Effector memory CD8-positive, alpha-beta T cell (primary cell): ENCODE results near the gene GNS.
"Not testable (repeated sequence)": the region's sequence is repeated elsewhere in the genome, so short reads cannot be mapped to it uniquely, and the experiment has no call there.

ENCODE experiments used
- ATAC-seq: fragments of 150-1000 bp; cut with Tn5 transposase; replicated peaks from 2 replicates; pipeline ENCODE4 v1.10.0; 2021; ENCODE audit warnings: mild to moderate bottlenecking, moderate library complexity
- DNase-seq, 3 experiments: peaks; one replicate each; pipeline ENCODE4 v3.0.0; 2021
- H3K27ac Mint-ChIP-seq, 2 donors: one replicate each; pipeline ENCODE4 v1.8.0; 2022; ENCODE audit warnings: mild to moderate bottlenecking in 2 of 2, mixed read lengths in 2 of 2, moderate library complexity in 2 of 2
- H3K27me3 Mint-ChIP-seq, 2 donors: one replicate each; pipeline ENCODE4 v1.8.0; 2022; ENCODE audit warnings: mixed read lengths in 2 of 2
- H3K36me3 Mint-ChIP-seq: one replicate; pipeline ENCODE4 v1.8.0; 2022; ENCODE audit warnings: mild to moderate bottlenecking, moderate library complexity, mixed read lengths; ENCODE audit not compliant: insufficient read depth
- H3K4me1 Mint-ChIP-seq, 2 donors: one replicate each; pipeline ENCODE4 v1.8.0; 2022; ENCODE audit warnings: low read depth in 2 of 2, mixed read lengths in 2 of 2
- H3K4me3 Mint-ChIP-seq, 2 donors: one replicate each; pipeline ENCODE4 v1.8.0; 2022; ENCODE audit warnings: mild to moderate bottlenecking in 2 of 2, mixed read lengths in 2 of 2, moderate library complexity in 2 of 2
- H3K9me3 Mint-ChIP-seq, 2 donors: one replicate each; pipeline ENCODE4 v1.8.0; 2022; ENCODE audit warnings: mixed read lengths in 2 of 2
- total RNA-seq, 9 experiments: gene quantifications; one replicate each; lab custom pipeline; 2026; lab: John Stamatoyannopoulos, UW

GNS gene
- 60.1 to 135 (median 69.9) reads per million in 9 experiments for total RNA-seq

DNA sequence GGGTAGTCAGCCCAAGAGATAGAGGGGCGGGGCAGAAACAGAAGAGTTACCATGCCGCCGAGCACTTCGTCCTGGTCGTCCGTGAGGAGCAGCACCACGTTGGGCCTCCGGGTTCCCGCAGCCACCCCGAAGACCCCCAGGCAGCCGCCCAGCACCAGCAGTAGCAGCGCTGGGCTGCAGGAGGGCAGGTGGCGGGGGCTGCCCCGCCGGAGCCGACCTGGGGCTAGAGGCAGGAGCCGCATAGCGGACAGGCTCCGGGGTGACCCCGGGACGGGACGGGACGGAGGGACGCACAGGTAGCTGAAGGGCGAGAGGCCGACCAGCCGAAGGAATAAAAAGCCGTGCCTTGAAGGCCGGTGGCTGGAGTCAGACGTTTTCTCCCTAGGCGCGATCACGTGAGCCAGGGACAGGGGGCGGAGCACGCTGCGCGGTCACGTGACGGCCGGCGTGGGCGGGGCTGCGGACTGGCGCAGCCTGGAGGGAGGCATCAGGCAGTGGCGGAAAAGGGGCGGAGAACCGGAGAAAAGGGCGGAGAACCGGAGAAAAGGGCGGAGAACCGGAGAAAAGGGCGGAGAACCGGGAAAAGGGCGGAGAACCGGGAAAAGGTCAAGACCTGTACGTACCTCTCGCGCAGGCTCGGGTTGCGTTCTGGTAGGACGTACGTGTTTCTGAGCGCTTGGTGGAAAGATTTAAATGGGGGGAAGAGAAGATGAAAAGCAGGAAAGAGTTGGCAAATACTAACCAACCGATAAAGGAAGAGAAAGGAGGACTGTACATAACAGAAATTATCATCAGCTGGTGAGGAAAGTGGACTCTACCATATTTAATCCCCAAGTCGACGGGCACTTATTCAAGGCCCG, at the start of gene GNS:
Gene GNS (minus strand): TSS at position 372 of the 860 bp plus-strand sequence. CDS start 130 bp downstream, at position 242.
- DNase-seq, result peak; percentile 93 to 96 (median 93)
- peak; percentile 90 for ATAC-seq
- Mint-ChIP-seq H3K9me3 (no peaks in the 10 kb centered on the region), H3K4me3 (peak within 1 kb of the TSS; percentile 82 to 93), H3K4me1 (peaks cover 10 to 28% of the 10 kb centered on the region in 2 donors), H3K27ac (peak within 1 kb of the TSS; percentile 70 to 90), H3K27me3 (no peaks in the 10 kb centered on the region), H3K36me3 (peaks cover 8% of the 10 kb centered on the region)

DNA sequence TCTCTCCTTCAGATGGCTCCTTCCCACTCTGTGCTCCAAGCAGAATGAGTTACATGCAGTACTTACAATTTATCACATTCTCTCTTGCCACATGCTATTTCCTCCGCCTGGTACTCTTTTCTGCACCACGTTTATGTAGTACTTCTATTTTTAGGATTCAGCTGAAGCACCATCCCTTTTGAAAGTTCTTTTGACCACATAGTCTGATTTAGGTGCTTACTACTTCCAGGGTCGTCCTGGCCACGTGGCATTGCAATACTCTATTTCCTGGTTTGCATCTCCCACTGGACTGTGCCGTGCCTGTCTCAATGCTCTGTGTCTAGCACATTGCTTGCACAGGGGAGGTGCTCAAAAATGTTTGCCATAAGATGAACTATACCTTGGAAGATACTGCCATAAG, 48.9 kb upstream of the GNS start:
- H3K27ac Mint-ChIP-seq, result no peak overlapping the region
- H3K27me3 Mint-ChIP-seq, result peaks cover 57 to 78% of the 10 kb centered on the region in 2 donors
- peaks cover 0 to 6% of the 10 kb centered on the region in 2 donors for H3K4me1 Mint-ChIP-seq
- DNase-seq (no peak), ATAC-seq (no peak)
- H3K36me3 Mint-ChIP-seq, result no peaks in the 10 kb centered on the region
- H3K4me3 Mint-ChIP-seq, result no peak overlapping the region
- no peaks in the 10 kb centered on the region for H3K9me3 Mint-ChIP-seq

- DNase-seq, result no peak
- Mint-ChIP-seq H3K27ac (no peak overlapping the region), H3K4me3 (no peak overlapping the region), H3K9me3 (no peaks in the 10 kb centered on the region), H3K36me3 (no peaks in the 10 kb centered on the region), H3K4me1 (peaks cover 0 to 10% of the 10 kb centered on the region in 2 donors), H3K27me3 (peaks cover 53 to 69% of the 10 kb centered on the region in 2 donors)
- no peak for ATAC-seq
These were observed 47.6 kb upstream of the GNS start for GRCh38 chr12:64806593-64807460.

GRCh38 chr12:64806173-64806572, 47.0 kb upstream of the GNS start:
- no peak for ATAC-seq
- DNase-seq, result no peak
- Mint-ChIP-seq H3K4me1 (peaks cover 0 to 10% of the 10 kb centered on the region in 2 donors), H3K4me3 (no peak overlapping the region), H3K27me3 (peaks cover 55 to 68% of the 10 kb centered on the region in 2 donors), H3K9me3 (no peaks in the 10 kb centered on the region), H3K36me3 (no peaks in the 10 kb centered on the region), H3K27ac (no peak overlapping the region)

DNA sequence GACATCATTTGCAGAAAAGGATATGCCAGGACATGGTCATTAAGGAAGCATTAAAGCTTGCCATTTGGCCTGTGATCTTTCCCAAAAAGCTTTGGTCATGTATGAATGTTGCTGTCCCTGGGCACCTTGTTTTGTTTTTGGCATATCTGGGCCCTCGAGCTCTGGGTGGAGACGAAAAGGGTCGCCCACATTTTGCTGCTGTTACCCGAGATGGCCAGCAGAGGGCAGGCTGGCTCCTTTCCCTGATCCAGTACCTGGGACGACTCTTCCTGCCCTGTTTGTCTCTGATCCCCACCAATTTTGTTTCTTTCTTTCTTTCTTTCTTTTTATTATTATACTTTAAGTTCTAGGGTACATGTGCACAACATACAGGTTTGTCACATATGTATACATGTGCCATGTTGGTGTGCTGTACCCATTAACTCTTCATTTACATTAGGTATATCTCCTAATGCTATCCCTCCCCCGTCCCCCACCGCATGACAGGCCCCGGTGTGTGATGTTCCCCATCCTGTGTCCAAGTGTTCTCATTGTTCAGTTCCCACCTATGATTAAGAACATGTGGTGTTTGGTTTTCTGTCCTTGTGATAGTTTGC, 43.1 kb upstream of the GNS start:
- DNase-seq (peak; percentile 32 to 59 (median 52)), ATAC-seq (peak; percentile 67)
- not testable (repeated sequence) for H3K9me3 Mint-ChIP-seq, H3K27ac Mint-ChIP-seq, H3K4me1 Mint-ChIP-seq, H3K36me3 Mint-ChIP-seq, H3K4me3 Mint-ChIP-seq
- peaks cover 61 to 63% of the 10 kb centered on the region in 2 donors for H3K27me3 Mint-ChIP-seq

DNA sequence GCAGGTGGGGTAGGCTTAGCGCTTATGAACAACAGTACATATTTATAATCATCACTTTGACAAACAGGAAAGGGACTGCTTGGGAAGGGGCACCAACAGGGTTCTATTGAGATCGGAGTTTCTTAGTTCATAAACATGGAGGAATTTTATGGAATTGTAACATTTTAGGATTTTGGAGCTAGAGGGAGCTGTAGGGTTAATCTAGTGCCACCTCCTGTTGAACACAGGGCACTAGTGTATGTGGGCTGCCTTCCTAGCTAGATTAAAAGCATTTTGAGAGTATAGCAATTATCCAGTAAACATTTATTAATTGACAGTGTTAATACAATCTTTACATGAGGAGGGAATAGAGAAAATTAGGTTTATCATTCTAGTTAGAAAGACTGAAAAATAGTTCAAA, 42.2 kb upstream of the GNS start:
- ATAC-seq, result no peak
- no peaks in the 10 kb centered on the region for H3K36me3 Mint-ChIP-seq
- H3K9me3 Mint-ChIP-seq, result no peaks in the 10 kb centered on the region
- DNase-seq, result no peak
- no peak overlapping the region for H3K27ac Mint-ChIP-seq
- peaks cover 0 to 3% of the 10 kb centered on the region in 2 donors for H3K4me1 Mint-ChIP-seq
- peaks cover 54 to 55% of the 10 kb centered on the region in 2 donors for H3K27me3 Mint-ChIP-seq
- no peak overlapping the region for H3K4me3 Mint-ChIP-seq

DNA sequence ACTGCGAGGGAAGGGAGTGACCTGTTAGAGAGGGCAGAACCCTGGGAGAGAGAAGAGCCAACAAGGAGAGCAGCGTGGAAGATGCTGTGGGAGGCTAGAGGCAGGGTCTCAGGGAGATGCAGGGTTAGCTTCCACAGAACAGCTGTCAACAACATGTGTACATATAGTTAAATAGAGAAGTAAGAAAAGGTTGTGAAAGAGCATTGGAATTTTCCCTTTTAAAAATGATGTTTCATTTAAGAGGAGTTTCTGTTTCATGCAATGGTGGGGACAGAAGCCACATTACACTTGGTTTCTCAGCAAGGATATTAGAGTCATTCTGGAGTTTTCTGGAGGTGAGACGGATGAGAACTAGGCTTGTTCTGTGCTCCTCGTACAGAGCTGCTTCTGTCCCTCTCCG, 41.4 kb upstream of the GNS start:
- no peak overlapping the region for H3K4me3 Mint-ChIP-seq
- ATAC-seq (no peak), DNase-seq (no peak)
- H3K4me1 Mint-ChIP-seq, result peaks cover 0 to 3% of the 10 kb centered on the region in 2 donors
- no peaks in the 10 kb centered on the region for H3K36me3 Mint-ChIP-seq
- no peaks in the 10 kb centered on the region for H3K9me3 Mint-ChIP-seq
- peaks cover 49 to 52% of the 10 kb centered on the region in 2 donors for H3K27me3 Mint-ChIP-seq
- H3K27ac Mint-ChIP-seq, result no peak overlapping the region

DNA sequence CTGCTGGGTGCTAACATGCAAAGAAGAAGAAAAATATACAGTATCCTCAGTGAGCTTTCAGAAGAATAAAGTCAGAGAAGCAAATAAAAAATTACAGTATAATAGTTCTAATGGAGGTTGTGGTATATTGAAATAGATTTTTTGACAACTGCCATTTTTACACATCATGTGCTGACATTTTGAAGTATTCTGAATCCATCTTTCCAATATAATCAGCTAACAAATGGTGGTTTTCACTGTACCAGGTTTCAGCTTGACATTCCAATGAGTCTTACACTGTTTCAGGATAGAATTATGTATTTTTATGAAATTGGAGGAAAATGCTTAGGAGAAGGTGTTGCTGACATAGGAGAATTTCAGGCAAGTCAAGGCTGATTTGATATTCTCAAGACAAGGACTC, 39.0 kb upstream of the GNS start:
- peaks cover 0 to 3% of the 10 kb centered on the region in 2 donors for H3K4me1 Mint-ChIP-seq
- no peaks in the 10 kb centered on the region for H3K36me3 Mint-ChIP-seq
- H3K27ac Mint-ChIP-seq, result no peak overlapping the region
- H3K4me3 Mint-ChIP-seq, result no peak overlapping the region
- H3K27me3 Mint-ChIP-seq, result peaks cover 32 to 46% of the 10 kb centered on the region in 2 donors
- ATAC-seq (no peak), DNase-seq (no peak)
- no peaks in the 10 kb centered on the region for H3K9me3 Mint-ChIP-seq

DNA sequence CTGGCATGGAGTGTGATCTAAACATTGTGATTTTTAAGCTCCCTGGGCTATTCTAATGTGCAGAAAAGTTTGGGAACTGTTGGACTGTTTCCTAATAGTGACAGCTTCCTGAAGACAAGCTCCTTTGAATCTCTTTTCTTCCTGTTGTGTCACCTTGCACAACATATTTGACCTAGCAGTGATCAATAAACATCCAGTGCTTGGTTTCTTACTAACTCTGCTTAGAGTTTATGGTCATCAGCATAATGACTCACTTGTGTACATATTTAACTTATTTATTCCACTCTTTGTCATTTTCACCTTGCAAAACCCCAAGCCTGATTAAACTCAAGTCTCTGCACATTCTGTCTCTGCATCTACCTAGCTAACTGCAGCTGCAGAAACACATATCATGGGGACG, 38.0 kb upstream of the GNS start:
- DNase-seq (no peak), ATAC-seq (no peak)
- Mint-ChIP-seq H3K36me3 (no peaks in the 10 kb centered on the region), H3K9me3 (no peaks in the 10 kb centered on the region), H3K27ac (no peak overlapping the region), H3K4me1 (peaks cover 0 to 2% of the 10 kb centered on the region in 2 donors), H3K27me3 (peaks cover 32 to 46% of the 10 kb centered on the region in 2 donors), H3K4me3 (no peak overlapping the region)

DNA sequence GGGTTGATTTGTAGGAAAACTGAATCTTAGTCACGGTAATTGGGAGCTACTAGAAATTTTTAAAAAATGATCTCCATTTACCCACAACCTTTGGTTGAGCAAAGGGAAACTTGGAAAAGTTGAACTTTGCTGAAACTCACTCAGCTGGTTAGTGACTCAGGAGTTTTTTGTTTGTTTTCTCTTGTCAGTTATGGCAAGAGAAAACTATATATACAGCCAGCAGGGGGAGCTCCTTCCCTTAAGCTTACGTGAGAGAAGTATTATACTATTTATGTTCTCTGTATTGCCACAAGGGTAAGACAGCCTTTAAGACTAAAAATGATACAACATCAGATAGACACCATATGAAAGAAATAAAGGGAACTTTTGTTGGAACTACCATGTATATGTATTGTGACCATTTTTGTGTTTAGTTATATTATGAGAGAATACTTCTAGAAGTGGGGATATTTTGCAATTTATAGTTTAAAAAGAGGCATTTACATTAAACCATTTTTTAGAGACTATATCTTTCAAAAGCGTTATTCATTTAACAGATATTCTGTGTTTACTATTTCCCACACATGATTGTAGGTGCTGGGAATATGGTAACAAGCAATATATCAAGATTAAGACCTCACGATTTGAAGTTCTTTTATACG, 37.1 kb upstream of the GNS start:
- Mint-ChIP-seq H3K4me3 (no peak overlapping the region), H3K27me3 (peaks cover 31 to 43% of the 10 kb centered on the region in 2 donors), H3K36me3 (no peaks in the 10 kb centered on the region), H3K27ac (no peak overlapping the region), H3K9me3 (no peaks in the 10 kb centered on the region), H3K4me1 (no peaks in the 10 kb centered on the region)
- DNase-seq (peak; percentile 63 to 66 (median 66)), ATAC-seq (peak; percentile 98)

- Mint-ChIP-seq H3K36me3 (no peaks in the 10 kb centered on the region), H3K9me3 (no peaks in the 10 kb centered on the region), H3K4me3 (no peak overlapping the region), H3K27me3 (peaks cover 11 to 23% of the 10 kb centered on the region in 2 donors), H3K4me1 (no peaks in the 10 kb centered on the region), H3K27ac (no peak overlapping the region)
- ATAC-seq, result no peak
- DNase-seq, result no peak
These were observed 35.1 kb upstream of the GNS start for GRCh38 chr12:64794305-64794704.

DNA sequence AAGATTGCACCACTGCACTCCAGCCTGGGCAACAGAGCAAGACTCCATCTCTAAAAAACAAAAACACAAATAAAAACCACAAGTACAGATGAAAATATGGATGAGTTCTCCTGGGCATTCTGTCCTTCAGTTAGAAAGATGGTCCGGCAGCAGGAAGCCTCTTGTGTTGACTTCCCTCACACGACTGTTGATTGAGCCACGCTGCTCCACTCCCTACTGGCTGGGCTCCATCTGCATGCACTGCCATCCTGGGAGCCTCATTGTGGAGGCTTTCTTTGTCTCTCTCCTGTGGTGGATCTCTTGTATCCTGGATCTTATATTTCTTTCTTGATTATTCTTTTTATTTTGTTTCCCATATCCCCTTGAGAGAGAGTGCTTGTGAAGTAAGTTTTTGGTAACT, 34.4 kb upstream of the GNS start:
- no peak for DNase-seq
- no peaks in the 10 kb centered on the region for H3K9me3 Mint-ChIP-seq
- ATAC-seq, result no peak
- H3K4me3 Mint-ChIP-seq, result no peak overlapping the region
- no peaks in the 10 kb centered on the region for H3K4me1 Mint-ChIP-seq
- no peak overlapping the region for H3K27ac Mint-ChIP-seq
- peaks cover 8 to 20% of the 10 kb centered on the region in 2 donors for H3K27me3 Mint-ChIP-seq
- no peaks in the 10 kb centered on the region for H3K36me3 Mint-ChIP-seq

GRCh38 chr12:64792128-64792527, 32.9 kb upstream of the GNS start:
- H3K27me3 Mint-ChIP-seq, result peaks cover 0 to 10% of the 10 kb centered on the region in 2 donors
- DNase-seq (no peak), ATAC-seq (no peak)
- H3K9me3 Mint-ChIP-seq, result no peaks in the 10 kb centered on the region
- H3K27ac Mint-ChIP-seq, result no peak overlapping the region
- H3K4me3 Mint-ChIP-seq, result no peak overlapping the region
- no peaks in the 10 kb centered on the region for H3K4me1 Mint-ChIP-seq
- H3K36me3 Mint-ChIP-seq, result no peaks in the 10 kb centered on the region
